Esophagus (tissue), 2 donors: Measurements from ENCODE around the gene STOM. TPM values are rescaled to one million over a fixed set of nuclear protein-coding genes. Genes with fewer than 3 reads are reported as not detected.

Experiments
- H3K27ac ChIP-seq, 2 donors: one replicate each; pipeline ENCODE4 v1.5.1; 2013; ENCODE audit warnings: low read depth in 2 of 2, mild to moderate bottlenecking in 2 of 2, inconsistent platforms in 1 of 2, low read length in 1 of 2, moderate library complexity in 1 of 2
- H3K27me3 ChIP-seq, 2 donors: one replicate each; pipeline ENCODE4 v1.6.1; 2013; ENCODE audit warnings: low read length in 2 of 2, control low read depth in 1 of 2, mild to moderate bottlenecking in 1 of 2; ENCODE audit not compliant: insufficient read depth in 2 of 2, control insufficient read depth in 1 of 2
- H3K36me3 ChIP-seq, 2 donors: one replicate each; pipeline ENCODE4 v1.6.1; 2013; ENCODE audit warnings: low read length in 1 of 2; ENCODE audit not compliant: control insufficient read depth in 2 of 2, insufficient read depth in 2 of 2
- H3K4me1 ChIP-seq, 2 donors: one replicate each; pipeline ENCODE4 v1.6.1; 2013; ENCODE audit warnings: low read length in 1 of 2; ENCODE audit not compliant: control insufficient read depth in 2 of 2, insufficient read depth in 2 of 2
- H3K4me3 ChIP-seq, 2 donors: one replicate each; pipeline ENCODE4 v1.5.1; 2013; ENCODE audit warnings: low read length in 2 of 2, mild to moderate bottlenecking in 2 of 2, low read depth in 1 of 2, moderate library complexity in 1 of 2
- H3K9me3 ChIP-seq, 2 donors: one replicate each; pipeline ENCODE4 v1.6.1; 2013; ENCODE audit warnings: mild to moderate bottlenecking in 2 of 2, low read depth in 1 of 2, low read length in 1 of 2, moderate library complexity in 1 of 2; ENCODE audit not compliant: control insufficient read depth in 2 of 2, insufficient read depth in 1 of 2
- WGBS, 2 donors: extraction: QIAGEN DNeasy Blood & Tissue Kit; methylation state at CpG; one replicate each; pipeline ENCODE4 v1.1.7; 2013; 5-methylcytosine and 5-hydroxymethylcytosine counted together
- polyA plus RNA-seq, 2 donors: library from polyadenylated mRNA; stranded (reverse); fragments of 200-250 nt; gene quantifications; one replicate each; pipeline ENCODE4 v1.2.3, GENCODE V29; 2013
- donor health status: healthy with polysubstance abuse.
- donor health status: Bipolar disorder and iron deficiency.

STOM gene
- polyA plus RNA-seq, 2 donors = 46.3 to 64.7 TPM

GRCh38 chr9:121394292-121394691, 24.2 kb upstream of the STOM start:
- no peaks in the 10 kb centered on the region for H3K9me3 ChIP-seq
- WGBS, 2 donors = 89 to 94% methylated on average over 3 of the region's 3 CpGs
- no peaks in the 10 kb centered on the region for H3K27me3 ChIP-seq
- no peaks in the 10 kb centered on the region for H3K36me3 ChIP-seq
- no peak overlapping the region for H3K4me3 ChIP-seq
- no peaks in the 10 kb centered on the region for H3K4me1 ChIP-seq
- H3K27ac ChIP-seq = no peak overlapping the region

DNA sequence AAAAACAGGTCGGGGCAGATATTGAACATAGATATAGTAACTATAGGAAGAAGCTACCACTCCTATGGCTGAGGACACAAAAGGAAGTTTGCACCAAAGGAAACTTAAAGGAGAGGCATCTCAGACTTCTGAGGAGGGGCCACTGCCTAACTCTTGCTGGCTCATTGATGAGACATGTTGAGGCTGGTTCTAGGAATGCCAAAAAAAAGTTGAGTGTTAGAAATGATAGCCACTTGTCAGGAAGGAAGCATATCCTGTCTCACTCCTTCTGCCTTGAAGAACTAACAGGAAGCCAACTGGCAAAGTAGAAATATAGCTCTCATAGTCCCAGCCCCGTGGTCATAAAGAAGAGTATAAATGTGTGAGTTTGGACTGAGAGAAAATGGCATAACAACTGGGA, 23.3 kb upstream of the STOM start:
- no peak overlapping the region for H3K27ac ChIP-seq
- no peaks in the 10 kb centered on the region for H3K36me3 ChIP-seq
- H3K4me3 ChIP-seq = no peak overlapping the region
- 32 to 35% methylated on average over 2 of the region's 2 CpGs for WGBS, 2 donors
- no peaks in the 10 kb centered on the region for H3K27me3 ChIP-seq
- H3K9me3 ChIP-seq = no peaks in the 10 kb centered on the region
- no peaks in the 10 kb centered on the region for H3K4me1 ChIP-seq

DNA sequence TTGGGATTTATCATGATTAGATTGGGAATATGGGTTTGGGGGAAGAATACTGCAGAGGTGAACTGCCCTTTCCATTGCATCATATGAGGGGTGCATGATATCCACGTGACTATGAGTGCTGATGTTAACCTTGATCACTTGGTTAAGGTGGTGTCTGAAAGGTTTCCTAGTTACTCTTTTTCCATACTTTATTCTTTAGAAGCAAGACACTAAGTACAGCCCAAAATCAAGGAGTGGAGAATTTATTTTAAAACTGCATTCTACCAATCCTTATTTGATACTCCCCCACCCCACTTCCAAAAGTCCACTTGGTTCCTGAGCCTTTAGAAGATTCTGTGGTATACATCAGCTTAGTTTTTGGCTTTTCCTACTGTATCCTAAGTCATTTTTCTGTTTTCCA, 20.3 kb upstream of the STOM start:
- 79 to 86% methylated on average over 1 of the region's 1 CpG for WGBS, 2 donors
- Histone ChIP-seq H3K27ac (no peak overlapping the region), H3K36me3 (no peaks in the 10 kb centered on the region)

GRCh38 chr9:121388140-121388905, 18.3 kb upstream of the STOM start:
- WGBS, 2 donors = 86 to 92% methylated on average over 4 of the region's 4 CpGs

More for the DNA sequence above, 20.3 kb upstream of the STOM start:
- no peaks in the 10 kb centered on the region for H3K27me3 ChIP-seq
- H3K4me3 ChIP-seq = no peak overlapping the region
- no peaks in the 10 kb centered on the region for H3K9me3 ChIP-seq
- no peaks in the 10 kb centered on the region for H3K4me1 ChIP-seq

DNA sequence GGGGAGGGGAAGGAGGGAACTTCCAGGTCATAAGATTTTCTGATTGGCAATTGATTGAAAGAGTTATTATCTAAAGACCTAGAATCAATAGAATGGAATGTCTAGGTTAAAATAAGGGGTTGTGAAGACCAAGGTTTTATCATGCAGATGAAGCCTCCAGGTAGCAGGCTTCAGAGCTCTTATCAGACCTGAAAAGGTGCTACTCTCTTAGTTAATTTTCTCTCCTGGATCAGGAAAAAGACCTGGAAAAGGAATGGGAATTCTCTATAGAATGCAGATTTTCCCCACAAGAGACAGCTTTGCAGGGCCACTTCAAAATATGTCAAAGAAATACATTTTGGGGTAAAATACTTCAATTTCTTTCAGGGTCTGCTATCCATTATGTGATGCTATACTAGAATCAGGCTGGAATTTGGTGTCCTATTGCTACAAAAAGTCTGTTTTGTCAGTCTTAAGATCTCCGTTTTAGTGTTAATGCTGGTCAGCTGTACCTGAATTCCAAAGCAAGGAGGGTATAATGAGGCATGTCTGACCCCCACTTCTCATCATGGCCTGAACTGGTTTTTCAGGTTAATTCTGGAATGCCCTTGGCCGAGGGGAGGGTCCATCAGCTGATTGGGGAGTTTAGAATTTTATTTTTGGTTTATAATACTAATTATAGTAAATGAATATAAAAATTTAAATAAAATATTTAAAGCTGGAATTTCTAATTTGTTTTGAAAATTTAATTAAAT, 16.6 kb upstream of the STOM start:
- no peaks in the 10 kb centered on the region for H3K9me3 ChIP-seq
- no peaks in the 10 kb centered on the region for H3K36me3 ChIP-seq
- WGBS, 2 donors = 66 to 70% methylated on average over 2 of the region's 2 CpGs
- H3K4me1 ChIP-seq = no peaks in the 10 kb centered on the region
- no peaks in the 10 kb centered on the region for H3K27me3 ChIP-seq
- H3K4me3 ChIP-seq = no peak overlapping the region
- no peak overlapping the region for H3K27ac ChIP-seq

More at GRCh38 chr9:121388140-121388905, 18.3 kb upstream of the STOM start:
- H3K4me1 ChIP-seq = no peaks in the 10 kb centered on the region
- no peaks in the 10 kb centered on the region for H3K27me3 ChIP-seq
- no peak overlapping the region for H3K4me3 ChIP-seq
- H3K9me3 ChIP-seq = no peaks in the 10 kb centered on the region
- no peak overlapping the region for H3K27ac ChIP-seq
- no peaks in the 10 kb centered on the region for H3K36me3 ChIP-seq

- H3K9me3 ChIP-seq = no peaks in the 10 kb centered on the region
- no peak overlapping the region for H3K4me3 ChIP-seq
- WGBS, 2 donors = 75 to 77% methylated on average over 6 of the region's 6 CpGs
- H3K27ac ChIP-seq = no peak overlapping the region
- H3K4me1 ChIP-seq = no peaks in the 10 kb centered on the region
- no peaks in the 10 kb centered on the region for H3K36me3 ChIP-seq
- H3K27me3 ChIP-seq = no peaks in the 10 kb centered on the region
Observed at GRCh38 chr9:121383715-121384114, 13.7 kb upstream of the STOM start.

- H3K27me3 ChIP-seq = no peaks in the 10 kb centered on the region
- H3K27ac ChIP-seq = no peak overlapping the region
- H3K9me3 ChIP-seq = no peaks in the 10 kb centered on the region
- no peaks in the 10 kb centered on the region for H3K36me3 ChIP-seq
- no peak overlapping the region for H3K4me3 ChIP-seq
- no peaks in the 10 kb centered on the region for H3K4me1 ChIP-seq
Observed at GRCh38 chr9:121380846-121381245, 10.8 kb upstream of the STOM start.

DNA sequence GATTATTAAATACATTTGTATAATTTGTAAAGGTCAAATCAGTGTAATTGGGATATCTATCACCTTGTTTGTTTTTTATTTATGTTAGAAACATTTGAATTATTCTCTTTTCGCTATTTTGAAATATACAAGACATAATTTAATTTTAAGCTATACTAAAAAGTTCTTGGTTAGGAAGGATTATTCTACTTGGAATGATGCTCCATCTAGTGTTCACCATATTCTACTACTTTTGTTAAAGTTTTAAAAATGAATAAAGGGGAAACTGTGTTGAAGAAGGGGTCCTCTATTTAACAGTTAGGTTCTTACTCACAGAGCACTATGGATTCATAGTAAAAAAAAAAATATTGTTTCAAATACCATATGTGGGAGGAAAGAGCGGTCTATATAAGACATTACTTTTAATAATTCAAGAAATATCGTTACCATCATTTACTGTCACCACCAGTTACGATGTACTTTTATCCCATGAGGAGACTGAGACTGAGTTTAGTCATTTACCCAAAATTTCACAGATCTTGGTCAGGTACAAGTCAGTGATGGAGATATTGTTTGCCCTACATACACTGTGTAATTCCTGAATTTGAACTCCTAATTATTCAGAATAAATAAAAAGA, 6.3 kb upstream of the STOM start:
- WGBS, 2 donors = 87 to 88% methylated on average over 4 of the region's 4 CpGs

GRCh38 chr9:121373011-121373729, 3.1 kb upstream of the STOM start:
- WGBS, 2 donors = 22 to 25% methylated on average over 5 of the region's 5 CpGs
- H3K4me1 ChIP-seq = peaks cover 5 to 10% of the 10 kb centered on the region in 2 donors

More for the DNA sequence above, 6.3 kb upstream of the STOM start:
- Histone ChIP-seq H3K27ac (no peak overlapping the region), H3K27me3 (no peaks in the 10 kb centered on the region), H3K9me3 (no peaks in the 10 kb centered on the region), H3K4me3 (no peak overlapping the region), H3K4me1 (peaks cover 4% of the 10 kb centered on the region in 2 donors), H3K36me3 (no peaks in the 10 kb centered on the region)

More at GRCh38 chr9:121373011-121373729, 3.1 kb upstream of the STOM start:
- Histone ChIP-seq H3K9me3 (no peaks in the 10 kb centered on the region), H3K36me3 (no peaks in the 10 kb centered on the region), H3K27me3 (no peaks in the 10 kb centered on the region), H3K27ac (peak overlapping the region; percentile 80 to 91), H3K4me3 (no peak overlapping the region)
